ENCODE data around the gene HAS3.

Gene HAS3

DNA sequence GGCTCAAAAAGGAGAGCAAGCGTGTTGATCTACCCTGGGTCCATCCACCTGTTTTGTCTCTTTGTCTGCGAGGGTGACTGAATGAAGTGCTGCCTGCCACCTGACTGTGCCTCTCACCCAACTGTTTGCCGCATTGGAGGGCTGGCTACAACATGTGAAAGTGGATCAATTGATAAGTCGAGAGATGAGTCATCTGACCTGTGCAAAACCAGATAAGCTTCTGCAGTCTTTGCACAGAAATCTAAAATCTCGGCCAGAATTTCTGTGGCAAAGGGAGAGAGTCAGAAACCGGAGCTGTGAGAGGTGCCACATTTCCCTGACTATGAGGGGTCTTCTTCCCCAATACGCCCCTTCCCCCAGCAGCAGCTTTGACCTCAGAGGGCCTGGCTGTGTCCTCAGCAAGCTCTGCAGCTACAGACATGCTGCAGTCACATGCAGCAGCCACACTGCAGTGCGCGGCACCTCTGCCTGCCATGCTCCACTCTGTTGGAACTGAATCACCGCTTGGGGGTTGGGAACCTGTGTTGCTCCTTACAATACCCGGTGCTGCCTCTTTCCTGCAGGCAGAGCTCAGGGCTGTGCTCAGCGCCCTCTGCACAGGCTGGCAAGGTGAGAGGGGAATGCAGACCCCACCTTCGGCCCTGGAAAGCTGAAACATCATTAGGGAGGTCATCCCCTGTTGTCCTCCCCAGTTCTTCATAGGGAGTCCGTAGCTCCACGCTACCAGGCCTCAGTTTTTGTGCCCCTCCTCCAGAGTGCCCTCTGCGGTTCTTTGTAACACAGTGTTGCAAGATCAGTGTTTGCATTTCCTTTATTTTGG, 16.2 kb upstream of the HAS3 start:
- peak in 1 of 2 donors; percentile 4 for DNase-seq (ENCODE audit: low read depth in 2 of 2)

- no peak for DNase-seq (ENCODE audit: low read depth in 2 of 2)
Measured at GRCh38 chr16:69093974-69094373, 11.5 kb upstream of the HAS3 start.

DNA sequence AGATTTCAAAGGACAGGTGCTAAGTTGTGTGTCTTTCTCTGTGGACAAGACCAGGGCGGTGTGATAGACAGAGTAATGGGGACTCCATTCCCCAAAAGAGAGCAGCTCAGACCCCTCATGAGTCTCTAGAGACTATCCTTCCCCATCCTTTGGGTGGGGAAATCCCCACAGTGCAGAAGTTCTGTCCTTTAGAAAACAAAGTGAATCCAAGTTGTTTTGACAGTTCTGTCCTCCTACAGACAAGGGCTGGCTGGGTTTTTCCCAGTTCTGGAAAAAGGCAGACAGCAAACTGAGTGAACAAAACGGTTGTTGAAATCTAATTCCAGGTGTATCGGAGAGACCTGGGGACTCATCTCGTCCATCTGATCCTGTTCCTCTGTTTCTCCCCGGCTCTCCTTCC, 11.0 kb upstream of the HAS3 start:
- no peak for DNase-seq (ENCODE audit: low read depth in 2 of 2)

GRCh38 chr16:69095193-69095592, 10.3 kb upstream of the HAS3 start:
- no peak for DNase-seq (ENCODE audit: low read depth in 2 of 2)

DNA sequence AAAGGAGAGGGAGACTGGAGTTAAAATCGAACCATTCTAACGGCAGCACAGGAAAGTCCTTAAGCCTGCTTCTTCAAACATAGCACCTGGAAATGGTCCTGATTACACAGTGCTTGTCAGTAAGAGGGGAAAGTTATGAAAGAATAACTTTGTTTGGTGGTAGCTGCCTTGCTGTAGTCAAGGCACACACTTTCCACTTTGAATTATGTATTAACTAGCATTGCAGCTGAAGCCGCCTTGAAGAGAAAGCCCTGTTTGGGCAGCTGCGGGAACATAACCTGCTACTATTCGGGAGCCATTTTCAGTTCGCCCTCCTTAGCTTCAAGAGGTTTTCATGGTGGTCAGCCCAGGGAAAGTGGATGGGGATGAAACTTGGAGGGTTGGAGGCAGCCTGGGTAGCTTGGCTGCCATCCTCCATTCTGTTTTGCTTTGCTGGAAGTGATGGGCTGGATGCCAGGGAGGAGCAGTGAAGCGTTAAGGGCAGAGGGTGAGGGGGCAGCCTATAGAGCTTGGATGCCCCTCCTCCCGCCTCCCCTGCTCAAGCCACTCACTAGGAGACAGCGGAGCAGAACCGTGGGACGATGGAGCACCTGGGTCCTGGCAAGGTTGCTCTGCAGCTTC, 5.3 kb upstream of the HAS3 start:
- no peak for DNase-seq (ENCODE audit: low read depth in 2 of 2)

- no peak for DNase-seq (ENCODE audit: low read depth in 2 of 2)
Measured at GRCh38 chr16:69106491-69107315, 1.2 kb downstream of the HAS3 start.

DNA sequence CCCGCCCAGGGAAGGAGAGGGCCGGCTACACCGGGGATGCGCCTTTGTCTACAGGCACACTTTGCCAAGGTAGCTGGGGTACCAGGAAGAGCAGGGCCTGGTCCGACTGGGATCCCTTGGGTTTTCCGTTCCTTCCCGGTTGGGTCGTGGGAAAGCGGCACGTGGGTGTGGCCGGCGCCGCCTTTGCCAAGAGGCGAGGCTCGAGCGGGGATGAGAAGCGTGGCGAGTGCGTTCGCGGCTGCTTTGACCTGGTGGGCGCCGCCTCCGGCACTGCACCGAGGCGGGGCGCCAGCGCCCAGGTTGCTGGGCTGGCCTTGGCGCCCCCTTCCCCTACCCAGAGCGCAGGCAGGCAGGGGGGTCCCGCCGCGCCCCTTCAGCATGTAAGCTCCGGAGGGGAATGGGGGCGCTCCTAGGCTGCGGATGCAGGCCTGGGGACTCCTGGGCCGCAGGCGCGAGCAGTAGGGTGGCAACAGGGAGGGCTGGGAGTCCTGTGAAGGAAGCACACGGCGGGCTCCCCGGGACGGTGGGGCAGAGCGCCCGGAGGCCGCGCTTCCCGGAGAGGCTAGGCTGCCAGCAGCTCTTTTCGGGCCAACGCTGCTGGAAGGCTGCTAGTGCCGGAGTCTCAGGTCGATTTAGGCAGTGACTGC, 2.0 kb downstream of the HAS3 start:
- DNase-seq (ENCODE audit: low read depth in 2 of 2): no peak

DNA sequence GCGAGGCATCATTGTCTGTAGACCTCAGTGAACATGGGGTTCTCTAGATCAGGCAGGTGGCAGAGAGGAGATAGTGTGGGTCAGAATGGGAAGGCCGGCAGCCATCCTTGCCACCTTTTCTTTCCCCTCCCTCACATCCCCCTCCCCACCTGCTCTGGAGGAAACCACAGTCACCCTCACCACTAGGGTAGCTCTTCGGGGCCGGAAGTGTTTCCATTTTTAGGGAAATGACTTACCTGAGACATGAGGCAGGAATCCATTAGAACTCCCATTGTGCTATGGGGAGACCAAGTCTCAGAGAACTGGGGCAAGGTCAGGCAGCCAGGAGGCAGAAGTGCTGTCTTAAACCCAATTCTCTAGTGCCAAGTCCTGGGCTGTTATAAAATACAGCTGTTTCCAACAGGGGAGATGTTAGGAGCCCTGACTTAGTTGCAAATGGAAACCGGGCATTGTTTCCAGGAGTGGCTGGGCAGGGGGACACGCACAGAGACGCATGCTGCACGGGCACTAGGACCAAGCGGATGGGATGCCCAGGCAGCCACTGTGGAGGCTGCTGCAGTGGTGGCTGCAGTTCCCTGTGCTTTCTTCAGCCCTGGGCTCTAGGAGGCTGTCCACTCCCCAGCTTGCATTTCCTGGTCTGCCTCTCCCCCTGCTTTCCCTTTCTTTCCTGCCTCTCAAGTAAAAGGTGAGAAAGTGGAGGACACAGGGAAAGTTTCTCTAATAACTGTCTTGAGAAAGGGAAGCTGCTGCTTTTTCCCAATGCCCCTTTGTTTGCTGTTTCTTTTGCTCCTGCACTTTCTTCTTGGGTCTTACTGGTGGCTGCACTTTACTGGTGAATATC, 2.8 kb downstream of the HAS3 start:
- DNase-seq (ENCODE audit: low read depth in 2 of 2): no peak

DNA sequence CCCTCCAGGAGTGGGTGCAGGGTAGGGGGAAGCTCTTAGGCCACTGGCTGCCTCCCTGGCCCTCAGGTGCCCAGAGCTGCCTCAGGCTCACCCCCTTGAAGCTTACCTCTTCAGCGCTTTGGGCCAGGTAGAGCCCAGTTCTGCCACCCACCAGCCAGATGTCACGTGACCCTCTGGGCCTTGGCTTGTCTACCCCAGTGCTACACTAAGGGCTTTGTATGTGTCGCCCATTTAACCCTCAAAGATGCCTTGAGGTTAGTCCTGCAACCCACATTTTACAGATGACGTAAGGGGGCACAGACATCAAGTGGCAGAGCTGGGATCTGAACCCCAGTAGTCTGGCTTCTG, 3.4 kb downstream of the HAS3 start:
- DNase-seq (ENCODE audit: low read depth in 2 of 2): no peak

DNA sequence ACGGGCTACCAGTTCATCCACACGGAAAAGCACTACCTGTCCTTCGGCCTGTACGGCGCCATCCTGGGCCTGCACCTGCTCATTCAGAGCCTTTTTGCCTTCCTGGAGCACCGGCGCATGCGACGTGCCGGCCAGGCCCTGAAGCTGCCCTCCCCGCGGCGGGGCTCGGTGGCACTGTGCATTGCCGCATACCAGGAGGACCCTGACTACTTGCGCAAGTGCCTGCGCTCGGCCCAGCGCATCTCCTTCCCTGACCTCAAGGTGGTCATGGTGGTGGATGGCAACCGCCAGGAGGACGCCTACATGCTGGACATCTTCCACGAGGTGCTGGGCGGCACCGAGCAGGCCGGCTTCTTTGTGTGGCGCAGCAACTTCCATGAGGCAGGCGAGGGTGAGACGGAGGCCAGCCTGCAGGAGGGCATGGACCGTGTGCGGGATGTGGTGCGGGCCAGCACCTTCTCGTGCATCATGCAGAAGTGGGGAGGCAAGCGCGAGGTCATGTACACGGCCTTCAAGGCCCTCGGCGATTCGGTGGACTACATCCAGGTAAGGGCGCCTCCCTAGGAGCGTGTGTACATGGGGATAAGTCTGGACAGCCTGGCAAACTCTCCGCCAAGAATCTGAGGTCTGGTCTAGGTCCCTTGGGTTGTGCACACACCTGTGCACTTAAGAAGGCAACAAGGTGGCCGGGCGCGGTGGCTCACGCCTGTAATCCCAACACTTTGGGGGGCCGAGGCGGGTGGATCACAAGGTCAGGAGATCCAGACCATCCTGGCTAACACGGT, 4.2 kb downstream of the HAS3 start:
- no peak for DNase-seq (ENCODE audit: low read depth in 2 of 2)

GRCh38 chr16:69110406-69110805, 5.0 kb downstream of the HAS3 start:
- no peak for DNase-seq (ENCODE audit: low read depth in 2 of 2)

DNA sequence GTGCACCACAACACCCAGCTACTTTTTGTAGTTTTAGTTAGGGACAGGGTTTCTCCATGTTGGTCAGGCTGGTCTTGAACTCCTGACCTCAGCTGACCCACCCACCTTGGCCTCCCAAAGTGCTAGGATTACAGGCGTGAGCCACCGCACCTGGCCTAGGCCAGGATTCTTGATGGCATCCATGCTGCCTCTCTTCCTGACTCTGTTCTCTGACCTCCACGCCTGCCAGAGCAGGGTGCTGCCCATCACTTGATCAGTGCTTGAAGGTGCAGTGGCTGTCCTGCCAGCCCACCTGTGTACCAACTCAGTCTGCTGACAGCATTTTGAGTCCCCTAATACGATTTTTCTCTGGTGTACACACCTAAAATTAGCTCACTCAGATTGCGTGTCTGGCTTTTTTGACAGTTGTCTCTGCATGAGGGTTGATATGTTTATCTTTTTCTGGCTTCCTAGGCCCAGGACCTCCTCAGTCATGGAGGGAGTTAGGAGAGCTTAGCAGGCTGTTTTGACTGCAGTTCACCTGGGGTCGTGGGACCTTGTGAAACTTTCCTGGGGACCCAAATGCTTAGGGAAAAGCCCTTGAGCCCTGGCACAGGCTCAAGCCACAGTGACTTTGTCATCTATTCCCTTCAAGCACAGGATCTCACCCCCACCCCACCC, 5.9 kb downstream of the HAS3 start:
- DNase-seq (ENCODE audit: low read depth in 2 of 2): no peak

DNA sequence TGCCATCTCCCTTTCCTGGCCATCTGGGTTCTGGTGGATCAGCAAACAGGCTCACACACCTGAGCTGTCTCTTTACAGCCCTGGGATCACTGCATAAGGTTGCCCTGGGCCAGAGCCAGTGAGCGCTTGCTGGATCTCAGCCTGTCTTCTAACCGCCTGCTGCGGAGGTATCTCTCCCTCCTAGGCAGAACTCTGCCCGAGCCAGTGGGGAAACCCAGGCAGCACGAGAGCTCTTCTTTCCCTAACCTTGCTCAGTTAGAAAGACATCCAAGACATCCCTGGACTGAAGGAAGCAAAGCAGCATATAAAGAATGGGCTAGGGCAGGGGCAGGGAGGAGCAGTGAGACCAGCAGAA, 6.4 kb downstream of the HAS3 start:
- DNase-seq (ENCODE audit: low read depth in 2 of 2): no peak

GRCh38 chr16:69112285-69113129, 7.1 kb downstream of the HAS3 start:
- peak in 1 of 2 donors; percentile 17 for DNase-seq (ENCODE audit: low read depth in 2 of 2)

GRCh38 chr16:69113216-69113615, 7.8 kb downstream of the HAS3 start:
- no peak for DNase-seq (ENCODE audit: low read depth in 2 of 2)

GRCh38 chr16:69114346-69114975, 9.0 kb downstream of the HAS3 start:
- DNase-seq (ENCODE audit: low read depth in 2 of 2): no peak

DNA sequence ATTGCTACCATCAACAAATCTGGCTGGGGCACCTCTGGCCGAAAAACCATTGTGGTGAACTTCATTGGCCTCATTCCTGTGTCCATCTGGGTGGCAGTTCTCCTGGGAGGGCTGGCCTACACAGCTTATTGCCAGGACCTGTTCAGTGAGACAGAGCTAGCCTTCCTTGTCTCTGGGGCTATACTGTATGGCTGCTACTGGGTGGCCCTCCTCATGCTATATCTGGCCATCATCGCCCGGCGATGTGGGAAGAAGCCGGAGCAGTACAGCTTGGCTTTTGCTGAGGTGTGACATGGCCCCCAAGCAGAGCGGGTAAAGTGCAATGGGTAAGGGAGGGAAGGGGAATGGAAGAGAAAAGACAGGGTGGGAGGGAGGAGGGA, 9.5 kb downstream of the HAS3 start:
- no peak for DNase-seq (ENCODE audit: low read depth in 2 of 2)

- DNase-seq (ENCODE audit: low read depth in 2 of 2): no peak
Measured at GRCh38 chr16:69115361-69115760, 9.9 kb downstream of the HAS3 start.

- no peak for DNase-seq (ENCODE audit: low read depth in 2 of 2)
Measured at GRCh38 chr16:69115837-69116236, 10.4 kb downstream of the HAS3 start.
